ENCODE results near the gene BMP15. TPM values are rescaled to one million over a fixed set of nuclear protein-coding genes. Genes with fewer than 3 reads are reported as not detected.

BMP15 gene
- total RNA-seq, result not detected in 2 replicates
- polyA plus RNA-seq (2012), result not detected

DNA sequence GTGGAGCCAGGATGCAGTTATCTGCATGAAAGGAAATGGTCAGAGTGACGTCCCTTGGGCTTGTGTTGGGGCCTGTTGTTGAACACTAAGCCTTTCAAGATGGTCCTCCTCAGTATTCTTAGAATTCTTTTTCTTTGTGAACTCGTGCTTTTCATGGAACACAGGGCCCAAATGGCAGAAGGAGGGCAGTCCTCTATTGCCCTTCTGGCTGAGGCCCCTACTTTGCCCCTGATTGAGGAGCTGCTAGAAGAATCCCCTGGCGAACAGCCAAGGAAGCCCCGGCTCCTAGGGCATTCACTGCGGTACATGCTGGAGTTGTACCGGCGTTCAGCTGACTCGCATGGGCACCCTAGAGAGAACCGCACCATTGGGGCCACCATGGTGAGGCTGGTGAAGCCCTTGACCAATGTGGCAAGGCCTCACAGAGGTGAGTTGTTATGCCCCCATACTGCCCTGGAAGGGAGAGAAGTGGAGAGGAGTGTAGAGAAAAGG, at the start of gene BMP15:
Gene BMP15, plus strand, starts transcription at position 51 of the 492 bp plus-strand sequence. Its CDS starts 49 bp downstream, at position 100.
- no peak for DNase-seq (ENCODE audit: low read depth)

DNA sequence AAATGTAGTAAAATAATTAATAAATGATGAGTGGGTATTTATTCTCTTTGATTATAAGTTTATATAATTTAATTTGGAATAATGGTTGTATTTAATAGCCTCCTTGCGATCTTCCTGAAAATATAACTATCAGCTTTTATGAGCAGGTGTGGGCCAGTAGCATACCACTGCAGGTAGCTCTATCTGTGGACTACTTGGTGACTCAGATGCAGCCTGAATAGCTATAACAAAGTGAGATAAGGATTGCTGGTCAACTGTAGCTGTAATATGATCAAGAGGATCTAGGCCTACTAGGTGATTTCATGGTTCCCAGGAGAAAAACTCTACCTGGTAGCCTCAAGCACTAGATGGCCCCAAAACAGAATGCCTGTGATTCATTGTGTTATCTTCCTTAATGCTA, 47.1 kb upstream of the BMP15 start:
- DNase-seq (ENCODE audit: low read depth), result no peak

DNA sequence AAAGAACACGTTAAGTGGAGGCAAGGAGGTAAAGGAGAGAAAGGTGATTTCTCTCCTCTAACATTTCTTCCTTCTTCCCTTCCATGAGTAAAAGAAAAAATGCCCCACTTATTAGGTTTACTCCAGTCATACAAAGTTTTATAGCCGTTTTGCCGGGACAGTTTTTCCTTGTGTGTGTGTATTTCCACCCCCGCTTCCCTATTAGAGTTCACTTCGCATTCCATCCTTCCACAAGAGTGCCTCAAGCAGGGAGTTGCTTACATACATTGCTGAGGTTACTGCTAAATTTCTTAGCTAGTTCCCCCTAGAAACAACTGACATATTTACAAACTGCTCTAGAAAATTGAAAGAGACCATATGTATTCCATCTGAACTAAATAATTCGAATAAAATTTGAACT, 45.2 kb upstream of the BMP15 start:
- no peak for DNase-seq (ENCODE audit: low read depth)

DNA sequence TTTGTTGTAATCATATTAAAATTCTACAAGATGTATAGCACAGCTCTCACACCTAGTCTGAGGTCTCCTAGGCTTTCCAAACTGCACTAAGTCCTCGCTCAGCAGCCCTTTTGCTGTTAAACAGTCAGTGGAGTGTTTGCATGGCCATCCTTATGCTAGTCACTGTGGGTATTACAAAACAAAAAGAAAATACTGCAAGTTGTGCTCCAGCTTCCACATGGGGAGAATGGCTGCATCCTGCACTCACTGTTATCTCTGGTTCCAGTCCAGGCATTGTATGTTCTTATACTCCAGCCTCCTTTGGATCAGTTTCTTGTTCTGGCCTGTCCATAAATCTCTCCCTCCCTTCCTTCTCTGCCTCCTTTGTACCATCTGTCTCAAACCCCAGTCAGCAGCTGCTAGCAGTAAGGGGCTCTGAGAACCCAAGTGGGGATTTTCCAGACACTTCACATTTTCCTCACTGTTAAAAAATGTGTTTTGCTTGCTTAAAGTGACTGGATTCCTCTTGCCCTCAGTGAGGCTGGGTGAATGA, 38.5 kb upstream of the BMP15 start:
- DNase-seq (ENCODE audit: low read depth), result no peak

DNA sequence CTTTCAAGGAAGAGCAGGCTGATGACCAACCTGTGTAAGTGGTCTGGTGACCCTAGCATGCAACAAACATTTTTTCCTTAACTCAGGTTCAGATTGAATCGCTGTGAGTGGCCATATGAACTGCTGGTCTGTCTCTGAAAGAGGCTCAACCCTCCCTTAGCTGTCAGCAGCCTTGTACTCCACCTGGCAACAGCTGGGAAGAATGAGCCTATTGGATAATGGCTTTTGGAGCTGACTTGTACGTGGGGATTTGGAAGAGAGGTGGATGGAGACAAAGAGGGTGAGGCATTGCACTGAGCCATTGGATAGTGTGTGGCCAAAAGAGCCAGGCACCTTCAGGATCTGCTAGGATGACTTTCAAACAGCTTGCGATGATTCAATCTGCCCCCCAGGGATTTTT, 35.7 kb upstream of the BMP15 start:
- DNase-seq (ENCODE audit: low read depth), result no peak

DNA sequence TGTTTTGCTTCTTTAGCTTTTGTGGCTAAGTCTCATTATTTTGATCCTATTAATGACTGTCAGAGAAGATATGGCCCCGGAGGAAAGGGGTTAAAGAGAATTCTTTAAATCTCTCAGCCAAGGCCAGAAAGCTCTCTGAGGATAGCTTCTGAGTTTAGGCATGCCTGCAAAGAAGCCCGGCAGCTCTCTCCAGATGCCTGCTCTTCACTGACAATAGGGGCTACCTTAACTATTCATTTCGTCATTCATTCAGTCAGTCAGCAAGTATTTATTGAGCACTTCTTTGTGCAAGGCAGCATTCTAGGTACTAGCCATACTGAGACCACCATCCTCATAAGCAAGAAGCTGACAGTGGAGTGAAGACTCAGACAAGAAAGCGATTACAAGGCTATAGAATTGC, 34.0 kb upstream of the BMP15 start:
- DNase-seq (ENCODE audit: low read depth), result no peak

DNA sequence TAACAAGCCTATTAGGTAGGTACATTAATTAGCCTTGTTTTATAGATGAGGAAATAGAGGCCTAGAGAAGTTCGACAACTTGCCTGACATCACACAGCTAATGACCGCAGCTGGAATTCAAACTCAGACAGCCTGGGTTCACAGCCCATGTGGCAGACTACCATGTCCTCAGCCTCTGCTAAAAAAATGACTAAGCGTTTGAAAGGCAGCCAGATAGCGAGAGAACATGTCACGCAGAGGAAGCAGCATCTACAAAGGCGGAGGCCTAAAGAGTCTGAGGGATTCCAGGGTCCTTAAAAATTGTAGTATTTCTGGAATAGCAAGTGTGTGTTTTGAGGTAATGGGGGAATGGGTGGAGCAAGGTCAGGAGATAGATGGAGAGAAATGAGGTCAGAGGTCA, 33.2 kb upstream of the BMP15 start:
- no peak for DNase-seq (ENCODE audit: low read depth)

DNA sequence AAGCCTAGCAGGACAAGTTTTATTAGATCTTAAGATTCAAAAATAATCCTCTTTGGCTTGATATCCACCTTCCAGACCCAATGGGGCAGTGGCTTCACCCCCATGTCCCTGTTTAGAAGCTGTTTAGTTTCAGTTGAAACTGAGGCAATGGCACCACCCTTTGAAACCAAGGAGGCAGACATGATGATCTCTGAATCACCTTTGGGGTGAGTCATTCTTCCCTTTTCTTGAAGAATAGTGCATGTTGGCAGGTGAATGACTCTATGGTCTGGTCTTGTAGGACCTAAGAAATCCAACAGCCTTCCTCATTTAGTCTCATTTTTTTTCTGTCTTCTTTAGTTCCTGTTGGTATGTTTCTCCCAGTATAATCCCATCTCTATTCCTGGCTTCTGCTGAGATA, 29.5 kb upstream of the BMP15 start:
- no peak for DNase-seq (ENCODE audit: low read depth)

DNA sequence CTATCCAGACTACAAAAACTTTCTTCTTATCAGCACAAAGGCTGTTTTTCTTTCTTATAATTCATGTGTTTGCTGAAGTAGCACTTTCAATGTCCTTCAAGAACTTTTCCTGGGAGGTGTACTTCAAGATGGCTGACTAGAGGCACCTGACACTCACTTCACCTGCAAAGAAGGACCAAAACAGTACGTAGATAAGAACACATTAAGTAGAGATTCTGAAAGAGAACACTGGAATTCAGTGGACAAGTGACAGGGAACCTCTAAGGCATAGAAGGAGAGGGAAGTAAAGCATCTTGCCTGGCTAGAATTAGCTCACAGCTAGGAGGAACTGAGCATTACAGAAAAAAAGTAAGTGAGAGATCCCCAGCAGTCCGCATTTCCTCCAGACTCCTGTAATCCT, 21.7 kb upstream of the BMP15 start:
- no peak for DNase-seq (ENCODE audit: low read depth)

DNA sequence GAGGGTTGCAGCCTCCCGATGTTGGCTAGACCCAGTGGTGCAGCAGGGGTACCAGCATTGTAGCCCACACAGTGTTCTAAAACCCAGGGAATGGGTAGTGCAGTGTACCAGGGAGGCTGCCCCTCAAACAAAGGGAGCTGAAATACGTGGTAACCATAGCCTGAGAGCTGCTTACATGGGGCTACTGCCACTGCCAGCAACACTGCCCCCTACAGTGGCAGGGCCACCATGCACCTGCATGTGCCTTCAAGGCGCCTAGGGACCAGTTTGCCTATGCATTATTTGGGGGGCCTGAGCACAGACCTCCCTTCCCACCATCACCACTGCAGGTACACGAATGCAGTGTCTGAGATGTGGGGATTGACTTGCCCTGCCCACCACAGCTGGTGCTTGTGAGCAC, 21.0 kb upstream of the BMP15 start:
- no peak for DNase-seq (ENCODE audit: low read depth)

DNA sequence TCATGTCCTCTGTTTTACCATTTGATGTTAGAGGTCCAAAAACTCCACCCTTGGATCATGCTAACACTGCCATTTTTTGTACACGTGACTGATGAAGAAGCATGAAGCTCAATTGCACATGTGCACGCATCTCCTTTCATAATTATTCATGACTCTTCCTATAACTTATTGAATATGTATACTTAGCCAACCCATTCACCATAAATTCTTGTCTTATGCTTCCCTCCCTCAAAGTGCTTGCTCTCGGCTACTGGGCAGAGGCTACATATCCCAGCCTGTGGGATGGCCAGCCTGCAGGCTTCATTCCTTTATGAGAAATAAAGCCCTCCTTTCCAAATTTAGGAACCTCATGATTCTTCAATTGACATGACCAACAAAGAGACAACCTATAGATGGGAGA, 17.5 kb upstream of the BMP15 start:
- no peak for DNase-seq (ENCODE audit: low read depth)

DNA sequence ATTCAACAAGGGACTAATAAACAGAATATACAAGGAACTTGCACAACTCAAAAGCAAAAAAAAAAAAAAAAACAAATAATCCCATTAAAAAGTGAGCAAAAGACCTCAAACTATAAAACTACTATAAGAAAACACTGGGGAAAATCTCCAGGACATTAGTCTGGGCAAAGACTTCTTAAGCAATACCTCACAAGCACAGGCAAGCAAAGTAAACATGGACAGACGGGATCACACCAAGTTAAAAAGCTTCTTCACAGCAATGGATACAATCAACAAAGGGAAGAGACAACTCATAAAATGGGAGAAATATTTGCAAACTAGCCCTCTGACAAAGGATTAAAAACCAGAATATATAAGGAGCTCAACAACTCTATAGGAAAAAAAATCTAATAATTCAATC, 17.1 kb upstream of the BMP15 start:
- DNase-seq (ENCODE audit: low read depth), result no peak

DNA sequence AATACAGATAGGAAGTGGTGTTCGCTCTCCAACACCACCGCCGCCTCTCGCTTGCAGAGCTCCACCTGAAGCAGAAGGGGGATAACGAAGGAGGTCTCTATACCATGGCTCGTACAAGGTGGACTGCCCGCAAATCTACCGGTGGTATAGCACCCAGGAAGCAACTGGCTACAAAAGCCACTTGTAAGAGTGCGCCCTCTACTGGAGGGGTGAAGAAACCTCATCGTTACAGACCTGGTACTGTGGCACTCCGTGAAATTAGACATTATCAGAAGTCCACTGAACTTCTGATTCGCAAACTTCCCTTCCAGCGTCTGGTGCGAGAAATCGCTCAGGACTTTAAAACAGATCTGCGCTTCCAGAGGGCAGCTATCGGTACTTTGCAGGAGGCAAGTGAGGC, 5.2 kb upstream of the BMP15 start:
- DNase-seq (ENCODE audit: low read depth), result no peak

DNA sequence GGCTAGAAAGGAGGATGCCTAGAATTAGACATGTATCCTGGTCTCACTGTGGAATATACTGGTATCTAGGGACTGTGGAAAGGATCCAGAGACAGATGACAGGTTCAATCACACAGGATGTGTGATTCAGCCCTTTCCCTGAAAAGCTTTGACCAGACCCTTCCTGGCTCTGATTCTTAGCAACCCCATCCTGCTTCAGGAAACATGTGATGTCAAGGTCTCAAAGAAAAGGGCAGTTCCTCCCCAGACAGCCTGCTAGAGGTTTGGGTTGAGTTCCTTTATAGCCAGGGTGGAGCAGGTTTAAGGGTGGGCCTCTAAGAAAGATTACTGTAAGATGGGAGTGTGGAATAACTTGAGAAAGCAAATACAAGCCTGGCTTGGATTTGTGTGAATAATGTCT, 3.0 kb downstream of the BMP15 start:
- DNase-seq (ENCODE audit: low read depth), result no peak

DNA sequence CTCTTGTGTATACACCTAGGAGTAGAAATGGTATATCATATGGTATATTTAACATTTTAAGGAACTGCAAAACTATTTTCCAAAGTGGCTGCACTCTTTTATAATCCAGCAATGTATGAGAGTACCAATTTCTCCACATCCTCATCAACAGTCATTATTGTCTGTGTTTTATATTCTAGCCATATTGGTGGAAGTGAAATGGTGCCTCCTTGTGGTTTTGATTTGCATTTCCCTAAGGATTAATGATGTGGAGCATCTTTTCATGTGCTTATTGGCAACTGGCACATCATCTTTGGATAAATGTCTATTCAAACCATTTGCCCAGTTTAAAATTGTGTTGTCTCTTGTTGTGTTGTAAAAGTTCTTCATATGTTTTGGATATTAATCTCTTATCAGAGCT, 9.6 kb downstream of the BMP15 start:
- no peak for DNase-seq (ENCODE audit: low read depth)

DNA sequence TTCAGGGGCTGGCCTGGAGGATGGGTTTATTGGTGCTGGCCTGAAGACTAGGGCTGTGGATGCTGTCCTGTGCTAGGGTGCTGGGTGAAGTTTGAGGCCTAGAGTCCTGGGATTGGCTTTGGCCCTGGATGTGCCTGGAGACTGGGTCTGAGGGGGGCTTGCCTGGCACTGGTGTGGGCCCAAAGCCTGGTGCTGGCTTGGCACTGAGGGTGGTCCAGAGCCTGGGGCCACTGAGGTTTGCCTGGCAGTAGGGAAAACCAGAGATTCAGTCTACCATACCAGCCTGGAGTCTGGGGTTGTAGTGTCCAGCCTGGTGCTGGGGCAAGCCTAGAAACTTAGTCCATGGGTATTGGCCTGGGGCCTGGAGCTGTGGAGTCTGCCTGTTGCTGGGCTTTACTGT, 16.6 kb downstream of the BMP15 start:
- no peak for DNase-seq (ENCODE audit: low read depth)

DNA sequence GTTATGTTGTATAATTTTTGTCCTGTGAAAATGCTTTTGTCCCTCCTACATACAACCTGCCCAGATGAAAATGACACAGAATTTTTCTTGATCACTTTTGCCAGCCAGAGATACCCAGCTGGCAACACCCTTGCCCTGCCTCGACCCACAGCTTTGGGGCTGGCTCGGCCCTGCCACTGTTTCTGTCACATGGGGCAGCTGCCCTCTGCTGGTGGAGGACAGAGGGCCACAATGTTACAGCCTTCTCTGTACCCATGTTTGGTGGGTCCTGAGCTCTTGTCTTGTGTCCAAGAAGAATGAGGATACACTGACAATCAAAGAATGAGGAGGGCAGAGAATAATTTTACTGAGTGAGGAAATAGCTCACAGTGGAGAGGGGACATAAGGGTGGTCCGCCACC, 31.1 kb downstream of the BMP15 start:
- DNase-seq (ENCODE audit: low read depth), result no peak

DNA sequence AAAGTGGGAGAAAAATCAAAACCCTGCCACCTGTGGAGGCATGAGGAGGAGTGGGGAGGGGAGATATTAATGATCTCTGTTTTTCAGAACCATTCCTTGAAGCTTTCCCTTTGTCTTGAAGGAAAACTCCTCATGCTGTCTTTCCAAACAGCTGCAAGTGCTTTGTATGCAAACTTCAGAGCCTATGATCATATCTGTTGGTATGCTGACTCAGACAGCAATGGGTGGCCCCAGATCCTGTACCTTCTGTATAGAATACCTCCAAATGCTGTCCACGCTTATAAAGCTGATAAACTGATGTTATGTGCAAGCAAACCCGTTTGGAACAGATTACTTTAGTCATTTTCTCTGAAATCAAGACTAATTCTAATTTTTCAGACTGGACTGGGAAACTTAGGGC, 31.9 kb downstream of the BMP15 start:
- no peak for DNase-seq (ENCODE audit: low read depth)

DNA sequence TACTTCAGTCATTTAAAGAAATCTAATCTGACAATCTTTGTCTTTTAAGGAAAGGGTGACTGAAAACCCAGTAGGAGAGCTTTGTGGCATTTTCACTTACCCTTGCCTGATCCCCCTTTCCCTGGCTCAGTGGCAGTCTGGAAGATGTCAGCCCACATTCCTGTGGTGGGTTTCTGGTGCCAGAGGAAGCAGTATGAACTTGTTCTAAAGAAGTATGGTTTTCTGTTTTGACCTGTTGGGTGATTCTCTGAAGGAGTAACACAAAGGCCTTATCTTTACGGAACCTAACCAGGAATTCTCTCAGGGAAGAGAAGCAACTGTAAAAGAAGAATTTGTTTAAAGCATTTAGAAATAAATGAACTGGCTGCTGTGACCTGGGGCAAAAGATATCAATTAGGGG, 41.9 kb downstream of the BMP15 start:
- no peak for DNase-seq (ENCODE audit: low read depth)

DNA sequence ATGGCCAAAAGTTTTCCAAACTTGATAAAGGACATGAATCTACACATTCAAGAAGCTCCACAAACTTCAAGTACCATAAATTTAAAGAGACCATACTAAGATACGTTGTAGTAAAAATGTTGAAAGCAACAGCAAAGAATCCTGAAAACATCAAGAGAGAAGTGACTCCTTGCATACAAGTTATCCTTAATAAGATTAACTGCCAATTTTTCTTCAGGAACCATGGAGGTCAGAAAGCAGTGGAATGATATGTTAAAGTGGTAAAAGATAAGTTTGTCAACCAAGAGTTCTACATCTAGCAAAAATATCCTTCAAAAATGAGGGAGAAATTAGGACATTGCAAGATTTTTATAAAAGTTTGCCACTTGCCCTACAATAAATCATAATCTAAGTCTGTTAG, 43.3 kb downstream of the BMP15 start:
- DNase-seq (ENCODE audit: low read depth), result no peak

DNA sequence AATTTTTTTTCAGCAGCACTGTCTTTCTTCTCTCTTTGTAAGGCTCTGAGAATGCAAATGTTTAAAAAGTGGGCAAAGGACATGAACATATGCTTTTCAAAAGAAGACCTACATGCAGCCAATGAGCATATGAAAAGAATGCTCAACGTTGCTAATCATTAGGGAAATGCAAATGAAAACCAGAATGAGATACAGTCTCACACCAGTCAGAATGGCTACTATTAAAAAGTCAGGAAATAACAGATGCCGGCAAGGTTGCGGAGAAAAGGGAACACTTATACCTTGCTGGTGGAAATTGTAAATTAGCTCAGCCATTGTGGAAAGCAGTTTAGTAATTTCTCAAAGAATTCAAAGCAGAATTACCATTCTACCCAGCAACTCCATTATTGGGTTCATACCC, 51.6 kb downstream of the BMP15 start:
- DNase-seq (ENCODE audit: low read depth), result no peak

DNA sequence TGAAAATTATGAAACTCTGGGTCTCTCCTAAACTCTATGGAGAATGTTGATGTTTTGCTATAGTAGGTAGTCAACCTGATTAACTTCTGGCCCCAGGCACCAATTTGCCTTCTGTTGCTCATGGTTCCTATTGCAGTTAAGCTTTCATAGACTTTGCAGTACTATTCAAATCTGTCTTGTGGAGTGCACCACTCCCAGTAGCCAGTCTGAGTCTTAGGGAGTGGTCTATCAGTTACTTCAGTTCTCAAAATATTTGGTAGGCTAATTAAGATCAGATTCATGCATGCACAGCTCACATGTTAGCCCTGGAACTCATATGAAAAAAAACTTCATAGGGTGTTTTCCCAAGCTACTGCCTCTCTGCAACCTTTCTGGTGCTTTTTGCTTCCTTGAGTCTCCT, 53.3 kb downstream of the BMP15 start:
- DNase-seq (ENCODE audit: low read depth), result no peak

Measured in myocyte (in vitro differentiated cells).